Psoas muscle (tissue), 8 donors: Measurements from ENCODE around the gene MT1H. TPM values are rescaled to one million over a fixed set of nuclear protein-coding genes. Genes with fewer than 3 reads are reported as not detected.

ENCODE experiments used
- ATAC-seq, 4 donors: fragments of 200-7000 bp; cut with Tn5 transposase; one replicate each; pipeline ENCODE4 v1.9.1; 2020; ENCODE audit warnings: moderate library complexity in 3 of 4, mild to moderate bottlenecking in 2 of 4
- DNase-seq, 2 donors: peaks; one replicate each; pipeline ENCODE4 v3.0.0-alpha.2; 2020
- H3K27ac ChIP-seq: fragments of 200-600 bp; one replicate; pipeline ENCODE4 v1.8.0; 2022
- H3K27me3 ChIP-seq, 3 donors: fragments of 200-600 bp in 1 of 3; one replicate each; pipeline versions ENCODE4 v1.6.1 to v1.8.0; 2013 to 2022; ENCODE audit warnings: low read length in 2 of 3, mild to moderate bottlenecking in 2 of 3, moderate library complexity in 1 of 3; ENCODE audit not compliant: insufficient read depth in 3 of 3
- H3K36me3 ChIP-seq, 2 donors: fragments of 200-600 bp in 1 of 2; one replicate each; pipeline versions ENCODE4 v1.6.1 to v1.8.0; 2013 to 2022; ENCODE audit warnings: low read depth in 1 of 2, mild to moderate bottlenecking in 1 of 2, moderate library complexity in 1 of 2; ENCODE audit not compliant: insufficient read depth in 1 of 2
- H3K4me1 ChIP-seq: fragments of 200-600 bp; one replicate; pipeline ENCODE4 v1.8.0; 2022
- H3K4me3 ChIP-seq: fragments of 200-600 bp; one replicate; pipeline ENCODE4 v1.8.0; 2022; ENCODE audit warnings: mild to moderate bottlenecking
- H3K9me3 ChIP-seq: fragments of 200-600 bp; one replicate; pipeline ENCODE4 v1.8.0; 2022
- CTCF ChIP-seq: fragments of 200-600 bp; IDR thresholded peaks from one replicate; pipeline ENCODE4 v1.8.0; 2022; ENCODE audit warnings: antibody characterized with exemption
- WGBS, 3 donors: extraction: QIAGEN DNeasy Blood & Tissue Kit; methylation state at CpG; one replicate each; pipeline versions ENCODE4 v1.1.6 to v1.1.7; 2013; 5-methylcytosine and 5-hydroxymethylcytosine counted together
- intact Hi-C, 2 donors: fragments of 100-400 bp; cut with DNase I; formaldehyde crosslinking; loops; one replicate each; pipeline versions ENCODE4 v1.11.0 to v1.14.2; 2022
- polyA plus RNA-seq, 3 donors: library from polyadenylated mRNA; stranded (reverse); fragments of 200-250 nt; gene quantifications; one replicate each; pipeline ENCODE4 v1.2.3, GENCODE V29; 2013
- total RNA-seq, 4 donors: library from RNA; stranded (reverse); fragmentation: NEBNext Ultra II Directional in 2 of 4; extraction: Animal tissue kit (Norgen Biotek cat#: 25700) in 2 of 4; gene quantifications; one replicate each; pipeline versions ENCODE4 v1.2.1 to v1.2.4, GENCODE V29; 2021 to 2023
- donor health status: healthy with polysubstance abuse.
- donor health status: DM: no; HTN: no; CAD: no; lungs with moderate emphysema.
- donor health status: Bipolar disorder and iron deficiency.
- donor health status: healthy.
- donor health status: DM: yes; HTN: yes; CAD: no.
- donor health status: DM: no; HTN: no; CAD: no.
- donor health status: DM: no; HTN: no; CAD: no.
- donor health status: DM: yes; HTN: yes; CAD: no.

MT1H gene
- total and polyA plus RNA-seq, 7 donors: not detected

DNA sequence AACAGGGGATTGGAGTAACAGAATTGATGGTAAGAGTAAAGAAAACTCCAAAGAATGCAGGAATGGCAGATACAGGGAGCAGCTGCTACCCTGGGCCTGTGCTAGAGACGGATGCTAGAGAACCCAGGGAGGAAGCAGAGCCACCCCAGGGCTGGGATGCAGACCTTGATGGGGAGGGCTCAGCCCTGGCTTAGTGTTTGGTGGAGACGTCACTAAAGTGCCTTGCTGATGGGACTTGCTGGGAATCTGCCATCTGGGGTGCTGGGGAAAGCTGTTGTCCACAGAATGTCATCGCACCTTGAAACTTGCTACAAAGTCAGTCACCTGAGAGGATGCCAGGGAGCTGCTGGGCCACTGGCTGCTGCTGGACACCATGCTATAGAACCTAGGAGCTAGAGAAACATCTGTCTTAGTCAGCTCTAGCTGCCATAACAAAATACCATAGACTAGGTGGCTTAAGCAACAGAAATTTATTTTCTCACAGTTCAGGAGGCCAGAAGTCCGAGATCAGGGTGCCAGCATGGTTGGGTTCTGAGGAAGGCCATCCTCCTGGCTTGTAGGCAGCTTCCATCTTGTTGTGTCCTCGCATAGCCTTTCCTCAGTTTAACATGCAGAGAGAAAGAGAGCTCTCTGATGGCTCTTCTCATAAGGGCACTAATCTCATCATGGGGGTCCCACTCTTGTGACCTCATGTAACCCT is 28.0 kb downstream of the MT1H start:
- no peaks in the 10 kb centered on the region for H3K9me3 ChIP-seq
- H3K4me1 ChIP-seq: no peaks in the 10 kb centered on the region
- ATAC-seq: no peak
- no peak for TF ChIP-seq CTCF
- no peak for DNase-seq
- intact Hi-C loops: no loop called here
- no peak overlapping the region for H3K4me3 ChIP-seq
- H3K27me3 ChIP-seq: no peaks in the 10 kb centered on the region
- no peak overlapping the region for H3K27ac ChIP-seq
- 80 to 90% (median 90%) methylated on average over 5 of the region's 5 CpGs for WGBS, 3 donors
- no peaks in the 10 kb centered on the region for H3K36me3 ChIP-seq

DNA sequence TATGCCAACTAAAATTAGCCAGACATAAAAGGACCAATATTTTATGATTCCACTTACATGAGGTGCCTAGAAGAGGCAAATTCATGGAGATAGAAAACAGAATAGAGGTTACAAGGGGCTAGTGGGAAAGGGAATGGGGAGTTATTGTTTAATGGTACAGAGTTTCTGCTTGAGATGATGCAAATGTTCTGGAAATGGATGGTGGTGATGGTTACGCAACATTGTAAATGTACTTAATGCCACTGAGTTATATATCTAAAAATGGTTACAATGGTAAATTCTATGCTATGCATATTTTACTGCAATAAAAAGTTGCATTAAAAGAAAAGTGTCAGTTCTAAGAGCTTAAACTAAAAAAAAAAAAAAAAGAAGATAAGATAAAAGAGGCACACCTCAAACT is 30.6 kb downstream of the MT1H start:
- Histone ChIP-seq H3K4me1 (no peaks in the 10 kb centered on the region), H3K4me3 (no peak overlapping the region), H3K27ac (no peak overlapping the region), H3K9me3 (no peaks in the 10 kb centered on the region), H3K27me3 (no peaks in the 10 kb centered on the region), H3K36me3 (no peaks in the 10 kb centered on the region)
- WGBS, 3 donors: 19 to 100% (median 46%) methylated on average over 1 of the region's 1 CpG
- no peak for TF ChIP-seq CTCF
- intact Hi-C loops: loop anchor here (5.0 to 10.0 kb wide), 3 partner anchors 98 to 188 kb away; no protein-coding TSS in a partner anchor
- ATAC-seq (no peak), DNase-seq (no peak)

- no peak for DNase-seq
- H3K4me1 ChIP-seq: no peaks in the 10 kb centered on the region
- WGBS, 3 donors: 96 to 100% (median 100%) methylated on average over 1 of the region's 1 CpG
- intact Hi-C loops: loop anchor here (5.0 to 10.0 kb wide), 3 partner anchors 98 to 188 kb away; no protein-coding TSS in a partner anchor
- no peak overlapping the region for H3K27ac ChIP-seq
- no peak for ATAC-seq
- H3K36me3 ChIP-seq: no peaks in the 10 kb centered on the region
- TF ChIP-seq CTCF: no peak
- no peaks in the 10 kb centered on the region for H3K27me3 ChIP-seq
- H3K4me3 ChIP-seq: no peak overlapping the region
- no peaks in the 10 kb centered on the region for H3K9me3 ChIP-seq
Measured at GRCh38 chr16:56700631-56701030, 31.0 kb downstream of the MT1H start.

GRCh38 chr16:56701534-56701933 is 31.9 kb downstream of the MT1H start:
- H3K27ac ChIP-seq: no peak overlapping the region
- TF ChIP-seq CTCF: no peak
- H3K9me3 ChIP-seq: no peaks in the 10 kb centered on the region
- DNase-seq (no peak), ATAC-seq (peak in 2 of 4 donors; percentile 27 to 32)
- 83 to 87% (median 85%) methylated on average over 7 of the region's 7 CpGs for WGBS, 3 donors
- no peaks in the 10 kb centered on the region for H3K27me3 ChIP-seq
- no peaks in the 10 kb centered on the region for H3K36me3 ChIP-seq
- no peak overlapping the region for H3K4me3 ChIP-seq
- intact Hi-C loops: loop anchor here (5.0 to 10.0 kb wide), 3 partner anchors 99 to 189 kb away; no protein-coding TSS in a partner anchor
- no peaks in the 10 kb centered on the region for H3K4me1 ChIP-seq
